ENCODE data around the gene KCNG1.

The KCNG1 gene

GRCh38 chr20:51021067-51022025, 1.6 kb downstream of the KCNG1 start:
- peak overlapping the region; percentile 67 for H3K4me3 ChIP-seq (ENCODE audit: low read depth, low read length)
- DNase-seq (ENCODE audit: low read depth) = peak; percentile 71
- TF ChIP-seq CTCF (conservative IDR thresholded peaks at IDR 0.05; ENCODE audit: low read depth, low read length) = no peak

- H3K4me3 ChIP-seq (ENCODE audit: low read depth, low read length) = peak overlapping the region; percentile 67
- TF ChIP-seq CTCF (conservative IDR thresholded peaks at IDR 0.05; ENCODE audit: low read depth, low read length) = no peak
Observed at GRCh38 chr20:51020657-51021056, 2.2 kb downstream of the KCNG1 start.

GRCh38 chr20:51019656-51020592, 3.0 kb downstream of the KCNG1 start:
- no peak overlapping the region for H3K4me3 ChIP-seq (ENCODE audit: low read depth, low read length)
- no peak for DNase-seq (ENCODE audit: low read depth)
- TF ChIP-seq CTCF (conservative IDR thresholded peaks at IDR 0.05; ENCODE audit: low read depth, low read length) = no peak

More at GRCh38 chr20:51020657-51021056, 2.2 kb downstream of the KCNG1 start:
- no peak for DNase-seq (ENCODE audit: low read depth)

DNA sequence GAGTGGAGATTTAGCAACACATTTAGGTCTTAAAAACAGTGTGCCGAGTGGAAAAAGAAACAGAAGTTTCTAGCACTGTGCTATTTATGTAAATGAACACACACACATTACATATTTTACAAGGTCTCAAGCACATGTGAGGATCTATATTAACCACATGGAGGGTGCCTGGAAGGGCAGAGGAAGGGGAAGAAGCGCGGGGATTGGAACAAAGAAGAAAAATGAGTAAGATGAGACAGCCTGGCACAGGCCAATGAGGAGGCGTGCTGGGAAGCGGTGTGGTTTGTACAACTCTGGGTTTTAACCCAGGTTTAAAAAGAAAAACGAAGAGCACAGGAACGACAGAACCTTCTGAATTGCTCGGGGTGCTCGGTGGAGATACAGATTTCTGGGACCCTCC, 5.7 kb downstream of the KCNG1 start:
- no peak overlapping the region for H3K4me3 ChIP-seq (ENCODE audit: low read depth, low read length)
- TF ChIP-seq CTCF (conservative IDR thresholded peaks at IDR 0.05; ENCODE audit: low read depth, low read length) = no peak
- peak; percentile 37 for DNase-seq (ENCODE audit: low read depth)

DNA sequence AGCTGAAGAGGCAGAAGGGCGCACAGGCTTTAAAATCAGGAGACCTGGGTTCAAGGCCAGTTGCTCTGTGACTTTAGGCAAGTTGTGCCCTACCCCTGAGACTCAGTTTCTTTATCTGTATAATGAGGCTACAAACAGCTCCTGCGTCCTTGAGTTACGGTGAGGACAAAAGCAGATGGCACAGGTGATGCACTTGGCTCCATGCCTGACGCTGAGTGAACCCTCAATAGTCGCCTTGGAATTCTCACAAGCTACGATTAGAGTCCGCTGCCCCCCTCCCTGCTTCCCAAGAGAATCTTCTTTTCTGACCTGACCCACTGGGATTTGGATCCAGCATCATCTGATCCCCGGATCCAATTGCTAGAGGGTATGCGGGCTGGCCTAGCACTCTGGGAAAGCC, 6.4 kb downstream of the KCNG1 start:
- TF ChIP-seq CTCF (conservative IDR thresholded peaks at IDR 0.05; ENCODE audit: low read depth, low read length) = no peak
- H3K4me3 ChIP-seq (ENCODE audit: low read depth, low read length) = no peak overlapping the region
- no peak for DNase-seq (ENCODE audit: low read depth)

DNA sequence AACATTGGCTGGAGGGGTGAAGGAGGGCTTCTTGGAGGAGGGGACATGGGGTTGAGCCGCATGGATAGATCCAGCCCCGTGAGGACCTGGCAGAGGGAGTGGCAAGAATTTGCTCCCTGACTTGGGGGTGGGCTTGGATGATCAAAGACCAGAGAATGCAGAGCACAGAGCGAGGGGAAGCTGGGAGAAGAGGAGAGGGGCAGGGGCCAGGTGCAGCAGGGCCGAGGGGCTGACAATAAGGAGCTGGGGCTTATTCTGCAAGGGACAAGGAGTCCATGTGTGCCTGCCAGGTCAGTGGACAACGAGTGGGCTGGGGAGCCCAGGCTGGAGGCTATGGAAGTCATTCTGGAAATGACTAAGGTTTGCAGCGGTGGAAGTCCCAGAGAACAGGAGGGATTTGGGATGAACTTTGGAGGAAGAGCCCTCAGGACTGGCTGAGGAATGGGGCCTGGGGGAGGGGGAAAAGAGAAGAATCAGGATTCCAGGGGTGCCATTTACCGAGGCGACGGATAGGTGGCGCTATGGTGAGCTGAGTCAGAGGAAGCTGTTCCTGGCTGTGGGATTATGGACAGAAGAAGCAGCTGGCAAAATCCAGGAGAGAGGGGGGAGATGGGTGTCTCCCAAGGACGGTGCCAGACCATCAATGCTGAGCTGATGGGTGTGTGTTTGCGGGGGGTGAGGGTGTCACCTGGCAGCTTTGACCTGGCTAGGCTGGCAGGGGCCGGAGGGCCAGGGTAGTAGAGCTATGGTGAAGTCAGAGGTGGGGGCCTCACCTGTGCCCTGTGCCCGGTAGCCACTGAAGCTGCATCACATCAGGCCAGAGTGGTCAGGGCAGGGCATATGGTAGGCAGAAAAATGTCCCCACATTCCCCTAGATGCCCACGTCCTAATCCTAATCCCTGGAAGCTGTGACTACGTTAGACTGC, 7.8 kb downstream of the KCNG1 start:
- TF ChIP-seq CTCF (conservative IDR thresholded peaks at IDR 0.05; ENCODE audit: low read depth, low read length) = peak; percentile 93
- peak; percentile 77 for DNase-seq (ENCODE audit: low read depth)
- no peak overlapping the region for H3K4me3 ChIP-seq (ENCODE audit: low read depth, low read length)
